Measurements from ENCODE around the gene ZNF692. TPM values are rescaled to one million over a fixed set of nuclear protein-coding genes. Genes with fewer than 3 reads are reported as not detected.
"Not testable (repeated sequence)": the region's sequence is repeated elsewhere in the genome, so short reads cannot be mapped to it uniquely, and the experiment has no call there.

Gene ZNF692
- total RNA-seq, 1 donor from 2014 or later = 80.1 TPM

DNA sequence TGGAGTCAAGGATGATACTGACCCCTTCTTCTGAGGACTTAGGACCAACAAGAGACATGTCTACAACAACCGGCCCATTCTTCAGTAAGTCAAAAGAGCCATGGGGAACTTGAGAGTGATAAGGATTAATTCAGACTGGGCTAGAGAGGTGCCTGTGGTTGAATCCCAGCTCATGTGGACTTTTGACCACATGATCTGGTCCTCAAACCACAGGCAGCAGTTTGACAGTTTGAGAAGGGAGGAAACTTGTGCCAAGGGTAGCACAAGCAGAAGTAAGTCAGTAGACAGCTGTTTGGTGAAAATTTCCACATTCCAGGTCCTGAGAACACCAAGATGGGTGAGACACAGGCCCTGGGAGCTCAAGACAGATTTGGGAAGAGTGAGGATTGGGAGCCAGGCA is 53.0 kb downstream of the ZNF692 start:
- Mint-ChIP-seq H3K4me3 (no peak overlapping the region), H3K4me1 (no peaks in the 10 kb centered on the region), H3K9me3 (peaks cover 18% of the 10 kb centered on the region), H3K27ac (no peak overlapping the region), H3K27me3 (ENCODE audit: low read depth) (no peaks in the 10 kb centered on the region), H3K36me3 (peaks cover 1% of the 10 kb centered on the region)
- no peak for DNase-seq (ENCODE audit: low spot score in 2 of 2, unreplicated experiment in 2 of 2)
- TF ChIP-seq, protein P1, sequence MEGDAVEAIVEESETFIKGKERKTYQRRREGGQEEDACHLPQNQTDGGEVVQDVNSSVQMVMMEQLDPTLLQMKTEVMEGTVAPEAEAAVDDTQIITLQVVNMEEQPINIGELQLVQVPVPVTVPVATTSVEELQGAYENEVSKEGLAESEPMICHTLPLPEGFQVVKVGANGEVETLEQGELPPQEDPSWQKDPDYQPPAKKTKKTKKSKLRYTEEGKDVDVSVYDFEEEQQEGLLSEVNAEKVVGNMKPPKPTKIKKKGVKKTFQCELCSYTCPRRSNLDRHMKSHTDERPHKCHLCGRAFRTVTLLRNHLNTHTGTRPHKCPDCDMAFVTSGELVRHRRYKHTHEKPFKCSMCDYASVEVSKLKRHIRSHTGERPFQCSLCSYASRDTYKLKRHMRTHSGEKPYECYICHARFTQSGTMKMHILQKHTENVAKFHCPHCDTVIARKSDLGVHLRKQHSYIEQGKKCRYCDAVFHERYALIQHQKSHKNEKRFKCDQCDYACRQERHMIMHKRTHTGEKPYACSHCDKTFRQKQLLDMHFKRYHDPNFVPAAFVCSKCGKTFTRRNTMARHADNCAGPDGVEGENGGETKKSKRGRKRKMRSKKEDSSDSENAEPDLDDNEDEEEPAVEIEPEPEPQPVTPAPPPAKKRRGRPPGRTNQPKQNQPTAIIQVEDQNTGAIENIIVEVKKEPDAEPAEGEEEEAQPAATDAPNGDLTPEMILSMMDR (IDR thresholded peaks at IDR 0.05; ENCODE audit: unreplicated experiment) = no peak

DNA sequence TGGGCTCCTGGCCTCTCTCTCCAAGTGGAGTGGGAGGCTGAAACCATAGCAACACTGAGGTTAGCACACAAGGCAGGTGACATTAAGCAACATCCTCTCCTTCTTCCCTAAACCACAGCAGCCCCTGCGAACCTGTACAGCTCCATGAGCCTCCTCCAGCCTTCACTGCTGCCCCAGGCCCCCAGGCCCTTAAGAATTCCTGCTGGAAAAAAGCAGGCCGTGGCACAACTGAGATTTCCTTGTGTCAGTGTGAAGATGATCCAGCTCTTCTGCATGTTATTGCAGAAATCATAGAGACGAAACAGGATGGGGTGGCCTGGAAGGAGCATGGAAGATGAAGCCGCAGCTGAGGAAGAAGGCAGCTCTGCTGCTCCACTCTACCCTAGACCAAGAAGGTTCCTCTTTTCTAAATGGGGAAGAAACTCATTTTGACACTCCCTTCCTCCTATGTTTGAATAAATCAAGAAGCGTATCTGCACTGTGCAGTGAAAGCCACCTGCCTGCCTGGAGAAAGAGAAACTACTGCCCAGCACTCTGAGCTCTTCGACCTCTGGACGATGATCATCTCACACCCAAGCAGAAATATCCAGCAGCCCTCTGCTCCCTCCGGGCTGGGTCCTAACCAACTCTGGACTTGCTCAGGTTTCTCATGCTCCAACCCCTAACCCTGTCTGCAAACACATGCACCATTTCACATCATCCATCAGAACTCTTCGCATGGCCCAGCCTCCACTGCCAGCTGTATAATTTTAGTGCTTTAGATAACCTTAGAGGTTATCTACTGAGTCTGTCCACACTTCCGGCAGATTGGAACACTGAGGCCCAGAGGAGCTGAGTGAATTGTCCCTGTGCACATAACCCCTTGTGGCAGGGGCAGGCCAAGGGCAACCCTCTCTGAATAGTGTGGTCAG is 53.9 kb downstream of the ZNF692 start:
- no peak overlapping the region for H3K27ac Mint-ChIP-seq
- TF ChIP-seq, protein P1 (IDR thresholded peaks at IDR 0.05; ENCODE audit: unreplicated experiment) = no peak
- peaks cover 1% of the 10 kb centered on the region for H3K36me3 Mint-ChIP-seq
- H3K4me3 Mint-ChIP-seq = no peak overlapping the region
- no peaks in the 10 kb centered on the region for H3K4me1 Mint-ChIP-seq
- peaks cover 24% of the 10 kb centered on the region for H3K9me3 Mint-ChIP-seq
- DNase-seq (ENCODE audit: low spot score in 2 of 2, unreplicated experiment in 2 of 2) = no peak
- no peaks in the 10 kb centered on the region for H3K27me3 Mint-ChIP-seq (ENCODE audit: low read depth)

DNA sequence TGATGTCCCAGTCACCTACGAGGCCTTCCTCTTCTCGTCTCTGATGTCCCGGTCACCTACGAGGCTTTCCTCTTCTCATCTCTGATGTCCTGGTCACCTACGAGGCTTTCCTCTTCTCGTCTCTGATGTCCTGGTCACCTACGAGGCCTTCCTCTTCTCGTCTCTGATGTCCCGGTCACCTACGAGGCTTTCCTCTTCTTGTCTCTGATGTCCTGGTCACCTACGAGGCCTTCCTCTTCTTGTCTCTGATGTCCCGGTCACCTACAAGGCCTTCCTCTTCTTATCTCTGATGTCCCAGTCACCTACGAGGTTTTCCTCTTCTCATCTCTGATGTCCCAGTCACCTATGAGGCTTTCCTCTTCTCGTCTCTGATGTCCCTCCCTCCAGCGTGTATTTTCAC is 55.4 kb downstream of the ZNF692 start:
- H3K9me3 Mint-ChIP-seq = peaks cover 36% of the 10 kb centered on the region
- not testable (repeated sequence) for H3K4me3 Mint-ChIP-seq; H3K36me3 Mint-ChIP-seq; H3K4me1 Mint-ChIP-seq; DNase-seq (ENCODE audit: low spot score in 2 of 2, unreplicated experiment in 2 of 2); H3K27ac Mint-ChIP-seq; H3K27me3 Mint-ChIP-seq (ENCODE audit: low read depth)

DNA sequence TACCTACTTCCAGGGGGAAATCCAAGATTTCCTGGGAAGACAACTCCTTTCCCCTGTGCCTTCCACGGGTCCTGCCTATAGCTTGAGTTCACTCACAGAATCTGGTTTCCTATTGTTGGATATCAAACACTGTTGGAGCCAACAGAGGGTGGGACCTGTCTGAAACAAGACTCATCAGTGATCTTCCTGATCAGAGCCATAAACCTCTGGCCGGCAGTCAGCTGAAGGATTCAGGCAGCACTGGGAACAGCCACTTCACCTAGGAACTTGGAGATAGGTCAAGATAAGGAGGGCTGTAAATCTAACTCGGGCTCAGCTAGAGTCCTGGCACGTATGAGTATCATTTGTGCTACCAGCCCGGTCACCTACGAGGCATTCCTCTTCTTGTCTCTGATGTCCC is 56.4 kb downstream of the ZNF692 start:
- DNase-seq (ENCODE audit: low spot score in 2 of 2, unreplicated experiment in 2 of 2) = no peak
- peaks cover 1% of the 10 kb centered on the region for H3K36me3 Mint-ChIP-seq
- H3K9me3 Mint-ChIP-seq = peaks cover 46% of the 10 kb centered on the region
- H3K4me1 Mint-ChIP-seq = no peaks in the 10 kb centered on the region
- no peak overlapping the region for H3K4me3 Mint-ChIP-seq
- H3K27me3 Mint-ChIP-seq (ENCODE audit: low read depth) = no peaks in the 10 kb centered on the region
- no peak overlapping the region for H3K27ac Mint-ChIP-seq
- TF ChIP-seq, protein P1 (IDR thresholded peaks at IDR 0.05; ENCODE audit: unreplicated experiment) = no peak

DNA sequence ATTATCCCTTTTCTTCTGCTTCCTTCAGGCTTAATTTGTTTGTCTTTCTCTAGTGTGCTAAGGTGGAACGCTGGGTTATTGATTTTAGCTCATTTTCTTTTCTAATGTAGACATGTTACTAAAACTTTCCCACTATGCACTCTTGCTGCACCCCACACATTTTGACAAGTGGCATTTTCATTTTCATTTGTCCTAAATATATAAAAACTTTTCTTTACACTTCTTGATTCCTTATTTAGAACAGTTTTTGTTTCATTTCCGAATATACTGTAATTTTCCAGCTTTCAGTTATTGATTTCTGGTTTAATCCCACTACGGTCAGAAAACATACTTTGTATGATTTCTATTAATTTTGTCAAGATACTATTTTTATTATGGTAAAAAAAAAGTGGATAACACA is 58.4 kb downstream of the ZNF692 start:
- DNase-seq (ENCODE audit: low spot score in 2 of 2, unreplicated experiment in 2 of 2) = no peak
- H3K4me1 Mint-ChIP-seq = no peaks in the 10 kb centered on the region
- TF ChIP-seq, protein P1 (IDR thresholded peaks at IDR 0.05; ENCODE audit: unreplicated experiment) = no peak
- H3K27me3 Mint-ChIP-seq (ENCODE audit: low read depth) = no peaks in the 10 kb centered on the region
- H3K36me3 Mint-ChIP-seq = peaks cover 1% of the 10 kb centered on the region
- no peak overlapping the region for H3K4me3 Mint-ChIP-seq
- H3K27ac Mint-ChIP-seq = no peak overlapping the region
- peaks cover 61% of the 10 kb centered on the region for H3K9me3 Mint-ChIP-seq

Small RNA genes within 50 kb of the gene (microRNA-seq; reads per million reads assigned to microRNA genes)
- gene MIR3124 = not detected

Other genes with a start within 250 kb of the ZNF692 start
- gene OR2T11, start 224.0 kb downstream of the ZNF692 start, total RNA-seq = not detected in 3 replicates
- not detected in 3 replicates for gene OR2T35, start 213.8 kb downstream of the ZNF692 start, total RNA-seq
- gene OR2T27, start 203.6 kb downstream of the ZNF692 start, total RNA-seq = not detected in 3 replicates
- not detected in 3 replicates for gene OR14I1, start 156.3 kb downstream of the ZNF692 start, total RNA-seq
- gene LYPD8, start 103.3 kb downstream of the ZNF692 start, total RNA-seq = not detected in 3 replicates
- gene SH3BP5L, start 33.2 kb downstream of the ZNF692 start, total RNA-seq = 24.9 to 26.9 TPM (median 26.2 TPM) in 3 replicates
- 36.1 to 40.9 TPM (median 38.2 TPM) in 3 replicates for gene ZNF672, start 20.9 kb downstream of the ZNF692 start, total RNA-seq
- 8.5 to 9.7 TPM (median 8.6 TPM) in 3 replicates for gene PGBD2, start 47.1 kb upstream of the ZNF692 start, total RNA-seq

All from mesothelial cell of epicardium (in vitro differentiated cells).